ENCODE data around the gene GNG3.

DNA sequence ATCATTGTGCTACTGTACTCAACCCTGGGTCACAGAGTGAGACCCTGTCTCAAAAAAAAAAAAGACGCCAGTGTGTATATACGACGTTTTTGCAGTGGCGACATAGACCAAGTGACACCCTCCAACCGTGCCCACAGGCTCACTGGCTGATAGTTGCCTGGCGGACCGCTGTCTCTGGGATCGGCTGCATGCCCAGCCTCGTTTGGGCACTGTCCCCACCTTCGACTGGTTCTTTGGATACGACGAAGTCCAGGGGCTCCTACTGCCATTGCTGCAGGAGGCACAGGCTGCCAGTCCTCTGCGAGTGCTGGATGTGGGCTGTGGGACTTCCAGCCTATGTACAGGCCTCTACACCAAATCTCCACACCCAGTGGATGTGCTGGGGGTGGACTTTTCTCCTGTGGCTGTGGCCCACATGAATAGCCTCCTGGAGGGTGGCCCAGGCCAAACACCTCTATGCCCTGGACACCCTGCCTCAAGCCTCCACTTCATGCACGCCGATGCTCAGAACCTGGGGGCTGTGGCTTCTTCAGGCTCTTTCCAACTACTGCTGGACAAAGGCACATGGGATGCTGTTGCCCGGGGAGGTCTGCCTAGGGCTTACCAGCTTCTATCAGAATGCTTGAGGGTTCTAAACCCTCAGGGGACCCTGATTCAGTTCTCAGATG, 41.1 kb upstream of the GNG3 start:
- no peak for TF ChIP-seq GATA2 (IDR thresholded peaks at IDR 0.05; ENCODE audit: low read depth, low read length)
- no peak for TF ChIP-seq GATA3 (IDR thresholded peaks at IDR 0.05; ENCODE audit: low read depth, low read length)
